Measurements from ENCODE around the gene CSHL1. TPM values are rescaled to one million over a fixed set of nuclear protein-coding genes. Genes with fewer than 3 reads are reported as not detected.
A peak's percentile ranks its signal among the peaks of the same experiment; 100 is the strongest.
"Not testable (repeated sequence)": the region's sequence is repeated elsewhere in the genome, so short reads cannot be mapped to it uniquely, and the experiment has no call there.

CSHL1 gene
- total RNA-seq, 8 experiments from 2014 or later, result 0.14 to 0.45 (median 0.31) TPM; not detected in 3

DNA sequence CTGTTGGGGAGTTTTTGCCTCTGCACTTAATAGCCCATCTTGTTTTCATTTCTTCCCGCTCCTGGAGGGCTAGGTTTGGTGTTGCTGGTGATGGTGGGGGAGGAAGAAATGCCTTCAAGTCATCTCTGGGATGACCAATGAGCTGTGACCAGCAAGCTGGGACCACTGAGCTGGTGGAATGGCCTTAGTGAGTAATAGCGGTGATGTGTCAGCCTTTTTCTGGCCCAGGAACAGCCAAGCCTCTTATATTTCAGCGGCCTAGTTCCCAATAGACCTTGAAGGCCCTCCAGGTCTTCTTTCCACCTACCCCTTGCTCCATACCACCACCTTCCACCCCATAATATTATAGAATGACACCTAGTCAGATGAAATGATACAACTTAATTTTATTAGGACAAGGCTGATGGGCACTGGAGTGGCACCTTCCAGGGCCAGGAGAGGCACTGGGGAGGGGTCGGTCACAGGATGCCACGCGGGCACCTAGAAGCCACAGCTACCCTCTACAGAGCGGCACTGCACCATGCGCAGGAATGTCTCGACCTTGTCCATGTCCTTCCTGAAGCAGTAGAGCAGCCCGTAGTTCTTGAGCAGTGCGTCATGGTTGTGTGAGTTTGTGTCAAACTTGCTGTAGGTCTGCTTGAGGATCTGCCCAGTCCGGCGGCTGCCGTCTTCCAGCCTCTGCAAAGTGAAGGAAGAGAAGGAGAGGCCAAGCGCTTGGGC, 39.3 kb downstream of the CSHL1 start:
- in situ Hi-C loops (cut with MboI; ENCODE audit: low pct_unique_long_range_greater_than_20kb in 2 of 9, low sequenced_read_pairs in 9 of 9, unreplicated experiment in 9 of 9); H3K4me1 ChIP-seq (replicated peaks in 1 of 2); H3K27ac ChIP-seq; ATAC-seq (replicated peaks in 6 of 8); H3K4me3 ChIP-seq: not testable (repeated sequence)
- 60 to 82% methylated on average over 1 to 2 of the region's 15 CpGs; no CpG with 5 or more reads in 8 of the 10 experiments for WGBS, 10 experiments

DNA sequence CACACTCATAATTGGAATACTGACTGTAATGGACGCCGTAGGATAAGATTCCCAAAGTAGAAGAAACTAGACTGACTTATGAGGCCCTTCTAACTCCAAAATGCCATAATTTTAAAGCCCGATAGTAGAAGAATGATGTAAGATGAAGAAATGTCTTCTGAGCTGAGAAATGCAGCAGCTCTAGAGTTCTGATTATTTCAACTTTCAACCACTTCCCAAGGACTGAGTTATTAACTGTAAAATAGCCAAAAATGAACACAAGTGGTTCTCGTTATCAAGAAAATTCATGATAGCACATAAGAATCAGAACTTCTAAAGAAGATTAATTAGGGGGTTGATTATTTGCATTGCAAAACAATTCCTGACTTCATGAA, 40.8 kb downstream of the CSHL1 start:
- H3K4me1 ChIP-seq (replicated peaks in 1 of 2); in situ Hi-C loops (cut with MboI; ENCODE audit: low pct_unique_long_range_greater_than_20kb in 2 of 9, low sequenced_read_pairs in 9 of 9, unreplicated experiment in 9 of 9); H3K27ac ChIP-seq; H3K4me3 ChIP-seq; ATAC-seq (replicated peaks in 6 of 8): not testable (repeated sequence)
- WGBS, 10 experiments, result 14 to 95% (median 82%) methylated on average over 1 to 4 of the region's 4 CpGs; no CpG with 5 or more reads in 3 of the 10 experiments

DNA sequence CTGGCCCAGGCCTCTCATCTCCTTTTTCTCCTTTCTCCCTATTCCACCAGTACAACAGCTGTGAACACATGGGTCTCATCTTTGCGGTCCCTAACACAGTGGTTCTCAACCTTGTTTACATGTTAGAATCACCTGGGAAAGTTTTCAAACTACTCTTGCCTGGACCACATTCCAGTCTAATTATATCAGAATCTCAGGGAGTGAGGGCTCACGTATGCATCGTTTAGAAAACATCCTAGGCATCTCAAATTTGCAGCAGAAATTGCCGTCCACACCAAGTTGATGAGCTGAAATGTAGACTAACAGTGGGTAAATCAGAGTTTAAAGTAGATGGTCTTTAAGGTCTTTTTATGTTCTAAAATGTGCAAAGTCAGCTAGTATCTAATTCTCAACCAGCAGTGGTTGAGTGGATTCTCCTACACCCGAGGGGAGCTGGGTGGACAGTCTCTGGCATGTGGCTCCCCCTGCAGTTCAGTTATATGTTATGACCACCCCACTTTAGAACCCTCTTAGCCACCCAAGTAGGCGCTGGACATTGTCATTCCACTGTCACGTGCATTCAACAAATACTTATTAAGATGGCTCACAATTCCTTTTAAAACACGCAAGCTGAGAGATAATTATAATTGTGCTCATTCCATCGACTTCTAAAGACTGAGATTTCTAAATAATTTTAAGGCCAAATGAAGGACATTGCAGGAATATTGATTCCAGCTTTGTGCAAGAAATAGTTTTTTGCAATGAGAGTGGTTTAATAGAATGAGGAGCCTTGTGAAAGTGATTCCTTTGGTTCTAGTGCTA, 41.4 kb downstream of the CSHL1 start:
- H3K4me1 ChIP-seq (replicated peaks in 1 of 2); H3K4me3 ChIP-seq; in situ Hi-C loops (cut with MboI; ENCODE audit: low pct_unique_long_range_greater_than_20kb in 2 of 9, low sequenced_read_pairs in 9 of 9, unreplicated experiment in 9 of 9); H3K27ac ChIP-seq: not testable (repeated sequence)
- ATAC-seq (replicated peaks in 6 of 8), result peak in 3 of 8 experiments; percentile 25 to 40 (median 38)
- WGBS, 10 experiments, result 0 to 100% (median 58%) methylated on average over 1 to 5 of the region's 9 CpGs; no CpG with 5 or more reads in 4 of the 10 experiments

DNA sequence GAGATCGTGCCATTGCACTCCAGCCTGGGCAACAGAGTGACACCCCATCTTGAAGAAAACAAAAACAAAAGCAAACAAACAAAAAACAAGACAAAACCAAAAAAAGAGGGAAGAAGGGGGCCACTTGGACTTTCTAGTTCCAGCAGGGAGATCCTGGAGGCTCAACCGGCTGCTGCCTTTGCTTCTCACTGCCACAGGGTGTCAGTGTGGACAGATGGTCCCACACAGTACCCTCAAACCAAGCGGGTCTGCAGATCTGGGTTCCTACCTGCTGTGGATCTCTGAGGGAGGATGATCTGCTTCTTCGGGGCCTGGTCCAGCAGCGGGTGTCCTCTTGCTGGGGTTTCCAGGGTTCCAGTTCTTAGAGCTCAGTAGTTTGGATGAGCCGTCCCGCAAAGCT, 44.4 kb downstream of the CSHL1 start:
- in situ Hi-C loops (cut with MboI; ENCODE audit: low pct_unique_long_range_greater_than_20kb in 2 of 9, low sequenced_read_pairs in 9 of 9, unreplicated experiment in 9 of 9); H3K4me3 ChIP-seq; H3K27ac ChIP-seq; H3K4me1 ChIP-seq (replicated peaks in 1 of 2): not testable (repeated sequence)
- peak in 4 of 8 experiments; percentile 16 to 68 (median 56) for ATAC-seq (replicated peaks in 6 of 8)
- WGBS, 10 experiments, result 100% methylated on average over 1 of the region's 7 CpGs; no CpG with 5 or more reads in 6 of the 10 experiments

Other genes starting within 250 kb of the CSHL1 start
- 10 to 100 TPM in 5 of 8 experiments, 1 to 10 TPM in 2, under 1 TPM in 1; 0.97 to 64.4 (median 17.8) TPM for gene LIMD2, start 211.1 kb downstream of the CSHL1 start, total RNA-seq
- 10 to 100 TPM; 23.3 to 88.1 (median 33.4) TPM for gene STRADA, start 169.5 kb downstream of the CSHL1 start, total RNA-seq
- 10 to 100 TPM; 44.4 to 93.5 (median 54.2) TPM for gene CCDC47, start 137.7 kb downstream of the CSHL1 start, total RNA-seq
- gene DDX42, start 137.1 kb downstream of the CSHL1 start, total RNA-seq, result 100 to 1,000 TPM in 3 of 8 experiments, 10 to 100 TPM in 5; 62.4 to 169 (median 85.4) TPM
- 100 to 1,000 TPM in 1 of 8 experiments, 10 to 100 TPM in 7; 27.2 to 110 (median 71.3) TPM for gene PSMC5, start 83.8 kb downstream of the CSHL1 start, total RNA-seq
- gene FTSJ3, start 83.6 kb downstream of the CSHL1 start, total RNA-seq, result 10 to 100 TPM; 26.3 to 69.5 (median 38.7) TPM
- gene SMARCD2, start 68.6 kb downstream of the CSHL1 start, total RNA-seq, result 100 to 1,000 TPM in 1 of 8 experiments, 10 to 100 TPM in 7; 10.7 to 114 (median 24.8) TPM
- under 1 TPM in 1 of 8 experiments, not detected in 7; 0.57 TPM for gene CSH2, start 37.6 kb downstream of the CSHL1 start, total RNA-seq
- gene GH2, start 29.3 kb downstream of the CSHL1 start, total RNA-seq, result not detected
- gene CSH1, start 14.7 kb downstream of the CSHL1 start, total RNA-seq, result under 1 TPM in 2 of 8 experiments, not detected in 6; 0.24 to 0.46 TPM
- gene GH1, start 7.6 kb upstream of the CSHL1 start, total RNA-seq, result not detected
- gene CD79B, start 21.1 kb upstream of the CSHL1 start, total RNA-seq, result 1 to 10 TPM in 3 of 8 experiments, under 1 TPM in 4, not detected in 1; 0.14 to 2.1 (median 0.94) TPM
- gene SCN4A, start 61.7 kb upstream of the CSHL1 start, total RNA-seq, result 1 to 10 TPM in 4 of 8 experiments, under 1 TPM in 4; 0.04 to 2.1 (median 1.0) TPM
- gene PRR29, start 87.1 kb upstream of the CSHL1 start, total RNA-seq, result 10 to 100 TPM in 1 of 8 experiments, 1 to 10 TPM in 1, under 1 TPM in 6; 0.36 to 25.1 (median 0.53) TPM
- 10 to 100 TPM in 1 of 8 experiments, 1 to 10 TPM in 2, under 1 TPM in 3, not detected in 2; 0.32 to 11.5 (median 1.0) TPM for gene ICAM2, start 109.4 kb upstream of the CSHL1 start, total RNA-seq
- gene ERN1, start 218.9 kb upstream of the CSHL1 start, total RNA-seq, result 10 to 100 TPM in 1 of 8 experiments, 1 to 10 TPM in 7; 2.3 to 10.4 (median 5.0) TPM